HG03039 (cell line): ENCODE data around the gene SCARB1.

Experiments used
- ATAC-seq: cut with Tn5 transposase; IDR thresholded peaks from one replicate; pipeline ENCODE4 v1.9.1; 2021; ENCODE audit warnings: mild to moderate bottlenecking, moderate library complexity; ENCODE audit not compliant: unreplicated experiment

SCARB1 gene

GRCh38 chr12:124844411-124845397 is 19.0 kb downstream of the SCARB1 start:
- no peak for ATAC-seq

GRCh38 chr12:124842800-124843510 is 20.7 kb downstream of the SCARB1 start:
- ATAC-seq, result no peak

GRCh38 chr12:124842073-124842749 is 21.5 kb downstream of the SCARB1 start:
- no peak for ATAC-seq

GRCh38 chr12:124841558-124841945 is 22.1 kb downstream of the SCARB1 start:
- no peak for ATAC-seq

- ATAC-seq, result no peak
These were observed 25.5 kb downstream of the SCARB1 start for GRCh38 chr12:124837958-124838803.

GRCh38 chr12:124837249-124837897 is 26.3 kb downstream of the SCARB1 start:
- no peak for ATAC-seq

- ATAC-seq, result no peak
These were observed 26.9 kb downstream of the SCARB1 start for GRCh38 chr12:124836759-124837158.

GRCh38 chr12:124835656-124836410 is 27.8 kb downstream of the SCARB1 start:
- ATAC-seq, result no peak

GRCh38 chr12:124834822-124835221 is 28.8 kb downstream of the SCARB1 start:
- ATAC-seq, result no peak

GRCh38 chr12:124833693-124834122 is 30.0 kb downstream of the SCARB1 start:
- ATAC-seq, result no peak

- ATAC-seq, result no peak
These were observed 30.8 kb downstream of the SCARB1 start for GRCh38 chr12:124832856-124833255.

- no peak for ATAC-seq
These were observed 32.1 kb downstream of the SCARB1 start for GRCh38 chr12:124831590-124831989.

GRCh38 chr12:124830306-124830705 is 33.4 kb downstream of the SCARB1 start:
- no peak for ATAC-seq

- no peak for ATAC-seq
These were observed 33.9 kb downstream of the SCARB1 start for GRCh38 chr12:124829708-124830304.

- ATAC-seq, result no peak
These were observed 34.5 kb downstream of the SCARB1 start for GRCh38 chr12:124829008-124829707.

GRCh38 chr12:124828264-124829007 is 35.2 kb downstream of the SCARB1 start:
- ATAC-seq, result no peak

GRCh38 chr12:124827588-124828184 is 36.0 kb downstream of the SCARB1 start:
- no peak for ATAC-seq
